Neural cell (in vitro differentiated cells): ENCODE data around the gene GLO1. TPM values are rescaled to one million over a fixed set of nuclear protein-coding genes. Genes with fewer than 3 reads are reported as not detected.
A peak's percentile ranks its signal among the peaks of the same experiment; 100 is the strongest.

Source experiments
- H2AFZ ChIP-seq: fragments of 200-600, 300-800 bp; sonication (generic), shearing (Covaris generic); 2 replicates; pipeline ENCODE4 v1.6.0; 2014; ENCODE audit warnings: low read depth, mild to moderate bottlenecking, antibody characterized with exemption, low read length, moderate library complexity
- H3F3A ChIP-seq: fragments of 200-600 bp; shearing (Covaris generic); 2 replicates; pipeline ENCODE4 v1.6.1; 2016; ENCODE audit warnings: mild to moderate bottlenecking, moderate library complexity, mixed read lengths, antibody characterized with exemption, low read length; ENCODE audit not compliant: insufficient read depth, poor library complexity, severe bottlenecking
- H3K27ac ChIP-seq: fragments of 200-600, 300-800 bp; sonication (generic), shearing (Covaris generic); 2 replicates; pipeline ENCODE4 v1.5.1; 2014; ENCODE audit warnings: mild to moderate bottlenecking, low read length, moderate library complexity
- H3K27me3 ChIP-seq: fragments of 300-800, 200-600 bp; sonication (generic), shearing (Covaris generic); 2 replicates; pipeline ENCODE4 v1.6.0; 2014; ENCODE audit warnings: mild to moderate bottlenecking, low read depth, low read length, moderate library complexity; ENCODE audit not compliant: insufficient read depth
- H3K36me3 ChIP-seq: fragments of 300-800, 200-600 bp; sonication (generic), shearing (Covaris generic); 2 replicates; pipeline ENCODE4 v1.5.1; 2014; ENCODE audit warnings: mild to moderate bottlenecking, antibody characterized with exemption, low read length, moderate library complexity; ENCODE audit not compliant: insufficient read depth
- H3K4me2 ChIP-seq: fragments of 300-800, 200-600 bp; sonication (generic), shearing (Covaris generic); 2 replicates; pipeline ENCODE4 v1.6.0; 2014; ENCODE audit warnings: mild to moderate bottlenecking, low read length
- H3K4me3 ChIP-seq: fragments of 300-800, 200-600 bp; sonication (generic), shearing (Covaris generic); 2 replicates; pipeline ENCODE4 v1.5.1; 2014; ENCODE audit warnings: mild to moderate bottlenecking, low read length, moderate library complexity
- H3K79me2 ChIP-seq: fragments of 200-600 bp; shearing (Covaris generic); replicated peaks from 2 replicates; pipeline ENCODE4 v1.6.0; 2014; ENCODE audit warnings: mild to moderate bottlenecking, low read length, moderate library complexity; ENCODE audit not compliant: insufficient read depth
- H3K9ac ChIP-seq: fragments of 300-800, 200-600 bp; sonication (generic), shearing (Covaris generic); 2 replicates; pipeline ENCODE4 v1.6.1; 2016; ENCODE audit warnings: mild to moderate bottlenecking, low read length, mixed read lengths
- H3K9me2 ChIP-seq: fragments of 200-600 bp; shearing (Covaris generic); 2 replicates; pipeline ENCODE4 v1.6.1; 2016; ENCODE audit warnings: mild to moderate bottlenecking, low read length, mixed read lengths; ENCODE audit not compliant: insufficient read depth
- H3K9me3 ChIP-seq: fragments of 200-600, 300-800 bp; sonication (generic), shearing (Covaris generic); 2 replicates; pipeline ENCODE4 v1.6.1; 2016; ENCODE audit warnings: mild to moderate bottlenecking, mixed run types, low read length, moderate library complexity, mixed read lengths
- H4K20me1 ChIP-seq: fragments of 200-600 bp; shearing (Covaris generic); 2 replicates; pipeline ENCODE4 v1.6.1; 2016; ENCODE audit warnings: mild to moderate bottlenecking, mixed run types; ENCODE audit not compliant: insufficient read depth
- EP300 ChIP-seq: fragments of 450-650 bp; conservative IDR thresholded peaks from 2 replicates; pipeline ENCODE4 v1.6.1; 2014; ENCODE audit warnings: antibody characterized with exemption, mild to moderate bottlenecking, moderate library complexity; ENCODE audit not compliant: poor library complexity, severe bottlenecking
- RAD21 ChIP-seq: fragments of 450-650 bp; conservative IDR thresholded peaks from 2 replicates; pipeline ENCODE4 v1.6.1; 2014; ENCODE audit warnings: antibody characterized with exemption, mild to moderate bottlenecking, moderate library complexity
- TAF1 ChIP-seq: IDR thresholded peaks from 2 replicates; pipeline ENCODE4 v1.6.1; 2012; ENCODE audit warnings: low read depth
- polyA plus RNA-seq: library from polyadenylated mRNA; depleted of rRNA; stranded (reverse); fragments of >200 nt; gene quantifications from 2 replicates; pipeline ENCODE4 v1.2.3, GENCODE V29; 2014
- TF ChIP-seq, protein P1 (sequence below): fragments of 450-650 bp; IDR thresholded peaks from 2 replicates; pipeline ENCODE4 v1.5.1; 2014; ENCODE audit warnings: antibody characterized with exemption, mild to moderate bottlenecking, moderate library complexity; ENCODE audit not compliant: poor library complexity, severe bottlenecking
- TF ChIP-seq, protein P2 (sequence below): IDR thresholded peaks from 2 replicates; pipeline ENCODE4 v1.6.1; 2012; ENCODE audit warnings: borderline replicate concordance

The GLO1 gene
- polyA plus RNA-seq, 1 donor from 2014 or later: 94.8 TPM

DNA sequence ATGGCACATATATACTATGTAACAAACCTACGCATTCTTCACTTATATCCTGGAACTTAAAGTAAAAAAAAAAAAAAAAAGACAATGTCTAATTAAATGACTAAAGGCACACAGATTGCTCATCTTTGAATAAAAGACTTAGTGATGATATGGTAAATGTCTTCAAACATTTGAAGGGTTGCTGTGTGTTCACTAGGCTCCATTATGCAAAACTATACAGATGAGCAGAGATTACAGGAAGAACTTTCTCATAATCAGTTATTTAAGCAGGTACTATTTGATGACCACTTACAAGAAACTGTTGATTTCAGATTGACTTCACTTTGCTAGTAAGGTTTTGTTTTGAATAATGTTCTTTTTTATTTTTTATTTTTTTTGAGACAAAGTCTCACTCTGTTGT lies 46.5 kb upstream of the GLO1 start:
- Histone ChIP-seq H3K4me3 (no peak overlapping the region), H4K20me1 (no peaks in the 10 kb centered on the region), H3K9me3 (no peaks in the 10 kb centered on the region), H3K27ac (no peak overlapping the region), H3K36me3 (no peaks in the 10 kb centered on the region), H2AFZ (no peak overlapping the region), H3K27me3 (no peaks in the 10 kb centered on the region), H3K9me2 (no peaks in the 10 kb centered on the region), H3K9ac (no peak overlapping the region), H3K4me2 (no peak overlapping the region), H3F3A (no peaks in the 10 kb centered on the region), H3K79me2 (no peaks in the 10 kb centered on the region)
- TF ChIP-seq TAF1 (no peak), EP300 (no peak)
- TF ChIP-seq, protein P1, sequence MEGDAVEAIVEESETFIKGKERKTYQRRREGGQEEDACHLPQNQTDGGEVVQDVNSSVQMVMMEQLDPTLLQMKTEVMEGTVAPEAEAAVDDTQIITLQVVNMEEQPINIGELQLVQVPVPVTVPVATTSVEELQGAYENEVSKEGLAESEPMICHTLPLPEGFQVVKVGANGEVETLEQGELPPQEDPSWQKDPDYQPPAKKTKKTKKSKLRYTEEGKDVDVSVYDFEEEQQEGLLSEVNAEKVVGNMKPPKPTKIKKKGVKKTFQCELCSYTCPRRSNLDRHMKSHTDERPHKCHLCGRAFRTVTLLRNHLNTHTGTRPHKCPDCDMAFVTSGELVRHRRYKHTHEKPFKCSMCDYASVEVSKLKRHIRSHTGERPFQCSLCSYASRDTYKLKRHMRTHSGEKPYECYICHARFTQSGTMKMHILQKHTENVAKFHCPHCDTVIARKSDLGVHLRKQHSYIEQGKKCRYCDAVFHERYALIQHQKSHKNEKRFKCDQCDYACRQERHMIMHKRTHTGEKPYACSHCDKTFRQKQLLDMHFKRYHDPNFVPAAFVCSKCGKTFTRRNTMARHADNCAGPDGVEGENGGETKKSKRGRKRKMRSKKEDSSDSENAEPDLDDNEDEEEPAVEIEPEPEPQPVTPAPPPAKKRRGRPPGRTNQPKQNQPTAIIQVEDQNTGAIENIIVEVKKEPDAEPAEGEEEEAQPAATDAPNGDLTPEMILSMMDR: no peak
- TF ChIP-seq, protein P2, sequence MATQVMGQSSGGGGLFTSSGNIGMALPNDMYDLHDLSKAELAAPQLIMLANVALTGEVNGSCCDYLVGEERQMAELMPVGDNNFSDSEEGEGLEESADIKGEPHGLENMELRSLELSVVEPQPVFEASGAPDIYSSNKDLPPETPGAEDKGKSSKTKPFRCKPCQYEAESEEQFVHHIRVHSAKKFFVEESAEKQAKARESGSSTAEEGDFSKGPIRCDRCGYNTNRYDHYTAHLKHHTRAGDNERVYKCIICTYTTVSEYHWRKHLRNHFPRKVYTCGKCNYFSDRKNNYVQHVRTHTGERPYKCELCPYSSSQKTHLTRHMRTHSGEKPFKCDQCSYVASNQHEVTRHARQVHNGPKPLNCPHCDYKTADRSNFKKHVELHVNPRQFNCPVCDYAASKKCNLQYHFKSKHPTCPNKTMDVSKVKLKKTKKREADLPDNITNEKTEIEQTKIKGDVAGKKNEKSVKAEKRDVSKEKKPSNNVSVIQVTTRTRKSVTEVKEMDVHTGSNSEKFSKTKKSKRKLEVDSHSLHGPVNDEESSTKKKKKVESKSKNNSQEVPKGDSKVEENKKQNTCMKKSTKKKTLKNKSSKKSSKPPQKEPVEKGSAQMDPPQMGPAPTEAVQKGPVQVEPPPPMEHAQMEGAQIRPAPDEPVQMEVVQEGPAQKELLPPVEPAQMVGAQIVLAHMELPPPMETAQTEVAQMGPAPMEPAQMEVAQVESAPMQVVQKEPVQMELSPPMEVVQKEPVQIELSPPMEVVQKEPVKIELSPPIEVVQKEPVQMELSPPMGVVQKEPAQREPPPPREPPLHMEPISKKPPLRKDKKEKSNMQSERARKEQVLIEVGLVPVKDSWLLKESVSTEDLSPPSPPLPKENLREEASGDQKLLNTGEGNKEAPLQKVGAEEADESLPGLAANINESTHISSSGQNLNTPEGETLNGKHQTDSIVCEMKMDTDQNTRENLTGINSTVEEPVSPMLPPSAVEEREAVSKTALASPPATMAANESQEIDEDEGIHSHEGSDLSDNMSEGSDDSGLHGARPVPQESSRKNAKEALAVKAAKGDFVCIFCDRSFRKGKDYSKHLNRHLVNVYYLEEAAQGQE: no peak

DNA sequence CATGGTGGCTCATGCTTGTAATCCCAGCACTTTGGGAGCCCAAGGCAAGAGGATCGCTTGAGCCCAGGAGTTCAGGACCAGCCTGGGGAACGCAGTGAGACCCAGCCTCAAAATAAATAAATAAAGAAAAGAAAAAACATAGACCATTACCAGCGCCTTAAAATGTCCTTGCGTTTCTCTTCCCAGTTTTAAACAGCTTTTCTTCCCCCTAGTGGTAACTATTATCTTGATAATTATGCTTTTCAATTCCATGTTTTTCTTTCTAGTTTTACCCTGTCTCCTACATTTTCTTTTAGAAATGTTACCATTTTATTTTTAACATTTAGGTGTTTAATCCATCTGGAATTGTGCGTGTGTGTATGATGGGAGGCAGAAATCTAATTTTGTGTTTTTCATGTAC lies 36.6 kb upstream of the GLO1 start:
- no peak overlapping the region for H3K4me2 ChIP-seq
- no peak overlapping the region for H3K27ac ChIP-seq
- H3K36me3 ChIP-seq: no peaks in the 10 kb centered on the region
- H4K20me1 ChIP-seq: no peaks in the 10 kb centered on the region
- TF ChIP-seq, protein P2: no peak
- TF ChIP-seq, protein P1: peak; percentile 23
- TF ChIP-seq RAD21: no peak
- no peaks in the 10 kb centered on the region for H3K9me3 ChIP-seq
- no peak overlapping the region for H3K9ac ChIP-seq
- H3F3A ChIP-seq: no peaks in the 10 kb centered on the region
- no peaks in the 10 kb centered on the region for H3K79me2 ChIP-seq
- H3K27me3 ChIP-seq: no peaks in the 10 kb centered on the region
- H3K9me2 ChIP-seq: no peaks in the 10 kb centered on the region
- no peak overlapping the region for H2AFZ ChIP-seq
- H3K4me3 ChIP-seq: no peak overlapping the region
